Naive thymus-derived CD4-positive, alpha-beta T cell (primary cell): ENCODE measurements around the gene DNAJC2. TPM values are rescaled to one million over a fixed set of nuclear protein-coding genes. Genes with fewer than 3 reads are reported as not detected.
"Not testable (repeated sequence)": the region's sequence is repeated elsewhere in the genome, so short reads cannot be mapped to it uniquely, and the experiment has no call there.

Source experiments
- ATAC-seq: fragments of 150-1000 bp; cut with Tn5 transposase; 2 replicates; pipeline ENCODE4 v1.10.0; 2021; ENCODE audit warnings: mild to moderate bottlenecking, moderate library complexity
- CTCF ChIA-PET: fragments of 350-600 bp; sonication (Branson Sonifier 250); formaldehyde crosslinking; loops from one replicate; lab custom pipeline; 2021; ENCODE audit warnings: antibody characterized with exemption; lab: Charles Lee
- POLR2A ChIA-PET: fragments of 350-600 bp; sonication (Branson Sonifier 250); formaldehyde crosslinking; loops from one replicate; lab custom pipeline; 2021; ENCODE audit warnings: antibody characterized with exemption, inconsistent platforms; lab: Charles Lee
- DNase-seq, 9 donors: peaks; one replicate each; pipeline versions ENCODE4 v3.0.0 to v3.0.0-alpha.2; 2020 to 2022; ENCODE audit warnings: mixed read lengths in 1 of 9
- H3K27ac ChIP-seq: one replicate; pipeline ENCODE4 v1.7.0; 2013; ENCODE audit warnings: mild to moderate bottlenecking, low read depth, low read length, moderate library complexity
- H3K27me3 ChIP-seq, 2 donors: one replicate each; pipeline ENCODE4 v1.7.0; 2013; ENCODE audit warnings: low read length in 2 of 2, mild to moderate bottlenecking in 2 of 2, moderate library complexity in 2 of 2; ENCODE audit not compliant: control insufficient read depth in 2 of 2, insufficient read depth in 2 of 2
- H3K36me3 ChIP-seq, 3 experiments: 1 replicate in 2 of 3; 2 replicates in 1 of 3; pipeline ENCODE4 v1.7.0; 2013; ENCODE audit warnings: low read length in 3 of 3, mild to moderate bottlenecking in 3 of 3, moderate library complexity in 1 of 3; ENCODE audit not compliant: insufficient read depth in 3 of 3, control insufficient read depth in 2 of 3
- H3K4me1 ChIP-seq, 2 donors: one replicate each; pipeline ENCODE4 v1.7.0; 2013; ENCODE audit warnings: low read length in 2 of 2, mild to moderate bottlenecking in 2 of 2, moderate library complexity in 1 of 2; ENCODE audit not compliant: control insufficient read depth in 2 of 2, insufficient read depth in 2 of 2
- H3K4me3 ChIP-seq: 2 replicates; pipeline ENCODE4 v1.7.0; 2013; ENCODE audit warnings: mild to moderate bottlenecking, low read length
- H3K9me3 ChIP-seq, 3 experiments: 1 replicate in 2 of 3; 2 replicates in 1 of 3; pipeline ENCODE4 v1.7.0; 2013; ENCODE audit warnings: low read length in 3 of 3; ENCODE audit not compliant: control insufficient read depth in 2 of 3
- H3K27ac Mint-ChIP-seq, 9 donors: one replicate each; pipeline ENCODE4 v1.8.0; 2020 to 2022; ENCODE audit warnings: mixed read lengths in 9 of 9, mild to moderate bottlenecking in 8 of 9, moderate library complexity in 5 of 9, inconsistent platforms in 2 of 9
- H3K27me3 Mint-ChIP-seq, 5 donors: one replicate each; pipeline ENCODE4 v1.8.0; 2021 to 2022; ENCODE audit warnings: mixed read lengths in 5 of 5, mild to moderate bottlenecking in 1 of 5
- H3K36me3 Mint-ChIP-seq, 5 donors: one replicate each; pipeline ENCODE4 v1.8.0; 2020 to 2022; ENCODE audit warnings: mixed read lengths in 5 of 5, mild to moderate bottlenecking in 3 of 5, inconsistent platforms in 1 of 5
- H3K4me1 Mint-ChIP-seq, 7 donors: one replicate each; pipeline ENCODE4 v1.8.0; 2020 to 2022; ENCODE audit warnings: mixed read lengths in 7 of 7, mild to moderate bottlenecking in 3 of 7, inconsistent platforms in 1 of 7
- H3K4me3 Mint-ChIP-seq, 10 donors: one replicate each; pipeline ENCODE4 v1.8.0; 2020 to 2022; ENCODE audit warnings: mild to moderate bottlenecking in 10 of 10, mixed read lengths in 10 of 10, moderate library complexity in 6 of 10, inconsistent platforms in 2 of 10
- H3K9me3 Mint-ChIP-seq, 11 donors: one replicate each; pipeline ENCODE4 v1.8.0; 2020 to 2022; ENCODE audit warnings: mixed read lengths in 11 of 11, mild to moderate bottlenecking in 4 of 11, inconsistent platforms in 1 of 11, moderate library complexity in 1 of 11
- intact Hi-C, 2 donors: fragments of 100-400 bp; cut with micrococcal nuclease; formaldehyde crosslinking; loops; one replicate each; pipeline ENCODE4 v1.15.1; 2023
- polyA plus RNA-seq, 2 donors: library from polyadenylated mRNA; unstranded; fragments of 300-500 nt; fragmentation: Illumina TruSeq; gene quantifications; one replicate each; pipeline ENCODE4 v1.2.3, GENCODE V29; 2021
- total RNA-seq, 6 experiments: library from RNA in 5 of 6; stranded (reverse) in 5 of 6; gene quantifications; 1 replicate in 5 of 6; 2 replicates in 1 of 6; pipeline ENCODE4 v1.2.3 and lab custom pipeline; 2021 to 2026

Gene DNAJC2
- total and polyA plus RNA-seq, 7 experiments from 2014 or later, result 18.2 to 52.7 (median 37.5) TPM

GRCh38 chr7:103280803-103281155 lies 63.8 kb downstream of the DNAJC2 start:
- CTCF ChIA-PET, H3K27me3 ChIP-seq, H3K9me3 ChIP-seq, H3K36me3 ChIP-seq, H3K4me1 ChIP-seq, H3K9me3 Mint-ChIP-seq, ATAC-seq, H3K36me3 Mint-ChIP-seq: not testable (repeated sequence)
- H3K4me3 Mint-ChIP-seq, result peak overlapping the region; percentile 91 to 99 (median 97)
- peaks cover 10 to 29% (median 22%) of the 10 kb centered on the region in 7 donors for H3K4me1 Mint-ChIP-seq
- intact Hi-C loops, result loop anchor here (1.0 to 5.0 kb wide), 8 partner anchors 17 to 1662 kb away; partner anchors contain the start of genes ARMC10 (in 1 of the 2), FAM185A (in 1 of the 2), NAPEPLD (in 1 of the 2) and PMPCB (in 1 of the 2)
- H3K27me3 Mint-ChIP-seq, result peaks cover 0 to 10% (median 0%) of the 10 kb centered on the region in 5 donors
- H3K27ac Mint-ChIP-seq, result peak overlapping the region; percentile 93 to 99 (median 99)
- Histone ChIP-seq H3K27ac (peak overlapping the region; percentile 85), H3K4me3 (peak overlapping the region; percentile 82)
- POLR2A ChIA-PET, result interaction anchor here (0.6 to 1.5 kb wide), 5 partner anchors 16 to 206 kb away, joined by 3 to 6 read pairs (median 5); partner anchors contain the start of genes ARMC10, PMPCB and PSMC2
- DNase-seq, result peak in 2 of 9 donors; percentile 9 to 22

GRCh38 chr7:103279963-103280802 lies 64.4 kb downstream of the DNAJC2 start:
- H3K36me3 ChIP-seq, H3K9me3 Mint-ChIP-seq, H3K27me3 ChIP-seq, H3K36me3 Mint-ChIP-seq, CTCF ChIA-PET, H3K4me1 ChIP-seq, H3K9me3 ChIP-seq: not testable (repeated sequence)
- POLR2A ChIA-PET, result interaction anchor here (0.6 to 1.5 kb wide), 5 partner anchors 16 to 205 kb away, joined by 3 to 6 read pairs (median 5); partner anchors contain the start of genes ARMC10, PMPCB and PSMC2
- ATAC-seq, result peak; percentile 98
- intact Hi-C loops, result loop anchor here (1.0 to 5.0 kb wide), 9 partner anchors 17 to 1662 kb away; partner anchors contain the start of genes PMPCB (in 2 of the 2), ARMC10 (in 1 of the 2), FAM185A (in 1 of the 2) and NAPEPLD (in 1 of the 2)
- H3K27ac Mint-ChIP-seq, result peak overlapping the region; percentile 93 to 99 (median 99)
- peak overlapping the region; percentile 82 for H3K4me3 ChIP-seq
- peak; percentile 75 to 97 (median 94) for DNase-seq
- peaks cover 10 to 29% (median 22%) of the 10 kb centered on the region in 7 donors for H3K4me1 Mint-ChIP-seq
- H3K4me3 Mint-ChIP-seq, result peak overlapping the region; percentile 91 to 99 (median 97)
- peaks cover 0 to 10% (median 0%) of the 10 kb centered on the region in 5 donors for H3K27me3 Mint-ChIP-seq
- peak overlapping the region; percentile 85 for H3K27ac ChIP-seq

DNA sequence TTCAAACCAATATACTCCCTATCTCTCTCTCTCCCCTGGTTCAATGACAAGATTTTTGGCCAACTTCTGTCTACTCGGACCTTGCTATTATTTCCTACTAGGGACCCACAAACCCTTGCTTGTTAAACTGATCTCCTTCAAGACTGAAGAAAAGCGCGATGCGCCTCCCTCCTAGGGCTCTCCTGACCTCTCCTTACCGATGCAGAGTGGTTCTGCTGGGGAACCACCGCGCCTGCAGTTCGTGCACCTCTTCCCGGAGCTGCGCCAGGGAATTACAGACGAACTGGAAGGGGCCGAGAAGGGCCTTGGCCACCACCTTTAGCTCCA lies 65.0 kb downstream of the DNAJC2 start:
- H3K27me3 ChIP-seq, H3K36me3 Mint-ChIP-seq, H3K4me1 ChIP-seq, ATAC-seq, H3K9me3 Mint-ChIP-seq, CTCF ChIA-PET, H3K9me3 ChIP-seq, H3K36me3 ChIP-seq: not testable (repeated sequence)
- Mint-ChIP-seq H3K27ac (peak overlapping the region; percentile 64 to 99 (median 96)), H3K4me1 (peaks cover 10 to 29% (median 22%) of the 10 kb centered on the region in 7 donors), H3K4me3 (peak overlapping the region; percentile 91 to 99 (median 97)), H3K27me3 (peaks cover 0 to 10% (median 0%) of the 10 kb centered on the region in 5 donors)
- intact Hi-C loops, result loop anchor here in 1 of 2 donors (1.0 to 5.0 kb wide), 2 partner anchors 18 to 928 kb away; partner anchors contain the start of genes ORC5 and PMPCB
- H3K27ac ChIP-seq, result peak overlapping the region; percentile 85
- H3K4me3 ChIP-seq, result peak overlapping the region; percentile 77
- peak in 1 of 9 donors; percentile 22 for DNase-seq
- POLR2A ChIA-PET, result interaction anchor here (0.9 to 1.5 kb wide), 3 partner anchors 17 to 205 kb away, joined by 3 to 6 read pairs (median 6); partner anchors contain the start of genes ARMC10 and PMPCB

GRCh38 chr7:103278195-103278594 lies 66.4 kb downstream of the DNAJC2 start:
- peaks cover 10 to 29% (median 22%) of the 10 kb centered on the region in 7 donors for H3K4me1 Mint-ChIP-seq
- ATAC-seq, H3K9me3 Mint-ChIP-seq, H3K36me3 ChIP-seq, POLR2A ChIA-PET, H3K27me3 ChIP-seq, DNase-seq, CTCF ChIA-PET, H3K4me1 ChIP-seq, H3K9me3 ChIP-seq, H3K4me3 ChIP-seq: not testable (repeated sequence)
- H3K27ac Mint-ChIP-seq, result peak overlapping the region in 6 of 9 donors; percentile 24 to 83 (median 68)
- intact Hi-C loops, result loop anchor here in 1 of 2 donors (5.0 kb wide), 1 partner anchor 929 kb away; the partner anchor contains the start of gene ORC5
- H3K27me3 Mint-ChIP-seq, result peaks cover 0 to 10% (median 0%) of the 10 kb centered on the region in 5 donors
- H3K27ac ChIP-seq, result peak overlapping the region; percentile 39
- H3K36me3 Mint-ChIP-seq, result peaks cover 0 to 10% (median 7%) of the 10 kb centered on the region in 5 donors
- peak overlapping the region in 1 of 10 donors; percentile 29 for H3K4me3 Mint-ChIP-seq

GRCh38 chr7:103274867-103275266 lies 69.7 kb downstream of the DNAJC2 start:
- H3K9me3 Mint-ChIP-seq, H3K9me3 ChIP-seq, H3K27me3 Mint-ChIP-seq, H3K4me3 ChIP-seq, H3K27ac Mint-ChIP-seq, ATAC-seq, CTCF ChIA-PET, H3K4me3 Mint-ChIP-seq, H3K36me3 ChIP-seq, POLR2A ChIA-PET, H3K27me3 ChIP-seq, H3K27ac ChIP-seq, DNase-seq, H3K4me1 ChIP-seq: not testable (repeated sequence)
- Mint-ChIP-seq H3K4me1 (peaks cover 7 to 14% (median 10%) of the 10 kb centered on the region in 7 donors), H3K36me3 (peaks cover 0 to 14% (median 7%) of the 10 kb centered on the region in 5 donors)
- intact Hi-C loops, result loop anchor here in 1 of 2 donors (5.0 kb wide), 1 partner anchor 932 kb away; the partner anchor contains the start of gene ORC5

DNA sequence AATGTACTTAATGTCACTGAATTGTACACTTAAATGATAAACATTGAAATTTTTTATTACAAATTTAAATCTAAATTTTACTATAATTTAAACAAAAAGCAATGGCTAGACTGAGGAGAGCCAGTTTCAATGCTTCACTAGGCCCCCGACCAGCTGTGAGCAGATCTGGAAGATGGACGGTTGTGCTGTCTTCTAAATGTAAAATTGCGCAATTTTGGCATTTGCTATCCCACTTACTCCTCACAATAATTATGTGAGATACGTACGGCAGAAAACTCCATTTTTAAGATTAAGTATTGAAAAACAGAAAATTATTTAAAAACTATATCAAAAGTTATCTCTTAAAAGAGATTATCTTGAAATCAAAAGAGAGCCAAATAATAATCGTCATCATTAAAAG lies 71.2 kb downstream of the DNAJC2 start:
- H3K4me3 Mint-ChIP-seq, H3K27me3 Mint-ChIP-seq, DNase-seq, H3K4me1 Mint-ChIP-seq, H3K9me3 Mint-ChIP-seq, H3K4me1 ChIP-seq, H3K4me3 ChIP-seq, H3K27ac Mint-ChIP-seq, ATAC-seq, H3K27ac ChIP-seq, CTCF ChIA-PET, H3K36me3 ChIP-seq, POLR2A ChIA-PET, H3K27me3 ChIP-seq, H3K9me3 ChIP-seq, intact Hi-C loops: not testable (repeated sequence)
- H3K36me3 Mint-ChIP-seq, result peaks cover 0 to 18% (median 7%) of the 10 kb centered on the region in 5 donors
